Measurements from ENCODE around the gene ZNF527.
"Not testable (repeated sequence)": the region's sequence is repeated elsewhere in the genome, so short reads cannot be mapped to it uniquely, and the experiment has no call there.

Gene ZNF527

DNA sequence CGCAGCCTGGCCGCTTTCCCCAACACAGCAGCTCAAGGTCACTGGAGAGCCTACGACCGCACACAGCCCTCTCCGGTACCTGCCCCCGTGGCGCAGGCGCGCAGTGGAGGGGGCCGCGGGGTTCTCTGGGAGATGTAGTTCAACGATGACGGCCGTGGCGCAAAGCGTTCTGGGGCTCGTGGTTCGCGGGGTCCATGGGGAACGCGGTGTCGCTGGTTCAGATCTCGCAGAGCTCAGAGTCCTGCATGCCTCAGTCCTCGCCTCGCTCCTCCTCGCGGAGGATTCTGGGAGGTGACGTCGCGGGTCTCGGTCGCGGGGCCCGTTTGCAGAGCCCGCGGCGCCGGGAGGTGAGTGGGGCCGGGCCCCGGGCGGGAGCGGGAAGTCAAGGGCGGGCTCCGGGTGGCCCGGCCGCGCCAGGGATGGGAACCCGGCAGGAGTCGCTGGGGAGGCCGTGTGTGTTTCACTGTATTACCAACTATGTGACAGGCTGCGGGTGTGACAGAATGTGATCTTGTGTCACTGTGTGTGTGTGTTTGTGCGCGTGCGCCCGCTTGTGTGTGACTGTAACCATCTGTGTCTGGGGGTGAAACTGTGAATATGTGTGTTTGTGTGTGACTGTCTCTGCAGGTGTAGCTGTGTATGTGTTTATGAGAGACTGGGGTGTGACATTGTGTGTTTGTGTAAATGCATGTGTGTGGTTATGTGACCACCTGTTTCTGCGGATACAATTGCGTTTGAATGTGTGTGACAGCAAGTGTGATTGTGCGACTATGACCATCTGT lies at the start of gene ZNF527:
Gene ZNF527, plus strand, starts transcription at position 220 of the 782 bp plus-strand sequence. CDS start 3,100 bp downstream, outside the sequence.
- FAIRE-seq, result peak; percentile 63

DNA sequence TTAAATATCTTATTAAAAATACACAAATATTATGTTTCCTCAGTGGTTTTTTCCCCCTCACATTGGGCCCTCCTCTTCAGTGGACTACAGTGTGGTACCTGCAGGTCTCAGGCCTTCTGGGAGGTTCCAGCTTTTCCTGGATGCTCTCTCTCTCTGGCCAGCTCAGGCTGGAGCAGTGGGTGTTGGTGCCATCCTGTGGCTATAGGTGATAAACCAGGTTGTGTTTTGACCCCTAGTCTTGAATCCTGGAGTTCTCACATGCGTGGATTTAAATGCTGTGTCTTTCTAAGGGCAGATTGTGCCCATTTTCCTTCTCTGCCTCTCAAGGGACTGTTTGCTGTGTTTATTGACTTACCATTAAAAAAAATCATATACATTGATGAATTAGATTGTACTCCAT lies 41.2 kb upstream of the ZNF527 start:
- FAIRE-seq, result no peak
- DNase-seq (ENCODE audit: low spot score), result no peak

More for the DNA sequence above, at the start of gene ZNF527:
- DNase-seq (ENCODE audit: low spot score), result peak; percentile 85

DNA sequence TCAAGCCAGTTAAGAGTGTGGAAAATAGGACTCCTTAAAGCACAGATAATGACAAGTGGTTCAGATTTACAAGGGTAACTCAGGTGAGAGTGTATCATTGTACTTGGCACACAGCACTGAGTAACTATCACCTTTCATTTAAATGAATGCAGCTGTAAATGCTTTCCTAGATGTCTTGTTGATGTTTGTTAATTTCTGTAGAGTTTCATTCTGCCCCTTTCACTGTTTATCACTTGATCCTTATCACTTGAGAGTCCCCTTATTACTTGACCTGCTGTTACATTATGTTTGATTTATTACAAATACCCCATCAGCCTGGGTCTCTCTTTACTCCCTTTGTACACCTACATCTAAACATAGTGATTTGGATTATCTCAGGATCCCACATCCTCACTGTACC lies 38.1 kb upstream of the ZNF527 start:
- FAIRE-seq, result no peak
- no peak for DNase-seq (ENCODE audit: low spot score)

DNA sequence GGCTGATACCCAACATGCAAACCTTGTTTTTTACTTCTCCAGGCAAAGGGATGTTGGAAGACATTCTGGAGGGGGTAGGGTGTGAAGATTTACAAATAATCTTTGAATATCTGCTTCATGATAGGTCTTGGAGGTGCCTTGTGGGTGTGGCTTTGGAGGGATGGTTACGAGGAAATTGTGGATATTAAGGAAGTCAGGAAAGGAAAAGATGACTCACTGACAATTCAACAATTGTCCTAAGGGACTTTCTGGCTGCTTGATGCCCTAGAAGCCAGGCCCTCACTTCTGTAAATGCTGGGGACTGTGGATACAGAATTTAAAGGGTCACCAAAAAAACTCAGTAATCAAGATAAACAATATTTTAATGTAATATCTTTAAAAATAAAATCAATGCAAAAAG lies 37.4 kb upstream of the ZNF527 start:
- FAIRE-seq, result no peak
- DNase-seq (ENCODE audit: low spot score), result no peak

DNA sequence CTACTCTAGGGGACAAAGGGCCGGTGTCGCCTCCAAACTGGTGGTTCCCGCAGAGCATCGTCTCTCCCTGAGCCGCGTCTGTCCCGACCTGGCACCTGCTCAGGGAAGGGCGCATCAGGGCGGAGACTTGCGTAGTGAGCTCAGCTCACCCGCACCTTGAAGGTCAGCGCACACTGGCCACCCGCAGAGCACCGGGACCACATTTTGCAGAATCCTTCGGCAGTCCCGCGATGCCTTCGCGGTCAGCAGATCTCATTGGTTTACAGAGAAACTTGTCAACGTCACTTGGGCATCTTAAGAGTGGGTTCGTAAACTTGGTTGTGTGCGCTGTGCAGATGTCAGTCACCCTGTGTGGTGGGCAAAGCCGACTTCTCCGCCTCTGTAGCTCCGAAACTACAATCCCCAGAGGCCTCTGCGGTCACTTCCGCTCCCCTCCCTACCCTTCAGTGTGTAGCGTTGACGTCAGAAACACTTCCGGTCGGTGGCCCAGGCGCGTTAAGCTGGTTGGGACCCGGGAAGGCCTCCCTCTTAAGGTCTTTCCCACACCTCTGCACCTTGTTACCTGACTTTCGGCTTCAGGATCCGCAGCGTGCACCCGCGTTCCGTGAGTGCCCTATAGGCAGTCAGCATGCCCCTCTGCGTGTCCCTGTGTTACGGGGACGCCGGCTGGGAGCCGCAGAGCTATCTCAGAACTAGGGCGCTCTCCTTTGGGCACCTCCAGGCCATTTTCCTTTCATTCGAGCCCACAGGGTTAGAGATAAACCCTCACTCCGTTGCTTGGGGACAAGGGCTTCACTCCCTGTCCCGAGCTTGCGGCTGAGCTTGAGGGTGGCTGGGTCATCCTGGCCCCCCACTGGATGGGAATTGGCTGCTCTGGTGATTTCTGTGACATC lies 36.5 kb upstream of the ZNF527 start:
- FAIRE-seq (no peak), DNase-seq (ENCODE audit: low spot score) (peak; percentile 49)

DNA sequence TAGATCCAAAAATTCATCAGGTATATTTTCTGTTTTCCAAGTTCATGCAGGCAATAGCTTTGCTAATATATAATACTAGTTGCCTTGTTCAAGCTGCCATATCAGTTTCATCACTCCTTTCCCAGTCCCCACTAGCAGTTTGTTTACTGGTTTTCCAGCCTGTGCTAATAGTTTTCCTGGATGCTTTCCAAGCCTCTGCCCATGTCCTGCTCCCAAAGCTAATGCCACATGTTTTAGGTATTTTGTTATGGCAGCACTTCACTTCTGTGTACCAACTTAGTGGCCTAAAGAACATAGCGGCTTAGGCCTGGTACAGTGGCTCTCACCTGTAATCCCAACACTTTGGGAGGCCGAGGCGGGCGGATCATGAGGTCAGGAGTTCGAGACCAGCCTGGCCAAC lies 28.1 kb upstream of the ZNF527 start:
- DNase-seq (ENCODE audit: low spot score) (no peak), FAIRE-seq (no peak)

DNA sequence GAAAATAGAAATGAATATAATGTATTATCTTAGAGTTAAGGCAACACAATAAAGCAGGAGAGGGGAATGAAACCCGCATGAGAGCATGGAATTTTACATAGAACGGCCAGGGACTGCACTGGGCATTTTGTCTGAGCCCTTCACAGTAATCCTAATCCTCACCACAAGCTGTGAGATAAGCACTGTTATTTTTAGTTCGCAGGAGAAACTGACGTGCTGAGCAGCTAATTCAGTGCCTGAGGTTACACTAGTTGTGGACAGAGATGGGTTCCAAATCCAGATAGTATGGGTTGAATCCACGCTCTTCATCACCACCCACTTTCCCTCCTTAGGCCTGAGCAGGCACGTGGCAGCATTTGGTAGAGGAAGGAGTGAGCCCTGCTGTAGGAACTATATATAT lies 24.8 kb upstream of the ZNF527 start:
- FAIRE-seq, result no peak

DNA sequence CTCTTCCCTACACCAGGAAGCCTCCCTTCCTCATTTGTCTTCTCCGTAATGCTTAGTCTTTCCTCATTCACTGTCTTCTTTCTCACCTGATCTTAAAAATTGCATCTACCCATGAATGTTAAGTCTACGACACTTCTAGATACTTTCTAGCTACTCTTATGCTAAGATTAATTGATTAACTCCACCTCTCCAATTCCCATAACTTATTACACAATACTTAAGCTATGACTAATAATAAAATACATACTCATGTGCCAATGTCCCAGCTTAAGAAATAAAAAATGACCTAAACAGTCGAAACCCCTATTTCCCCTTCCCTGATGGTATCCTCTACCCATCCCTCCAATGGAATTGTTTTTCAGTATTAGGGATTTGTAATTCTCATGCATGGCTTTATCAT lies 22.8 kb upstream of the ZNF527 start:
- no peak for FAIRE-seq
- DNase-seq (ENCODE audit: low spot score), result no peak

More for the DNA sequence above, 24.8 kb upstream of the ZNF527 start:
- DNase-seq (ENCODE audit: low spot score), result no peak

DNA sequence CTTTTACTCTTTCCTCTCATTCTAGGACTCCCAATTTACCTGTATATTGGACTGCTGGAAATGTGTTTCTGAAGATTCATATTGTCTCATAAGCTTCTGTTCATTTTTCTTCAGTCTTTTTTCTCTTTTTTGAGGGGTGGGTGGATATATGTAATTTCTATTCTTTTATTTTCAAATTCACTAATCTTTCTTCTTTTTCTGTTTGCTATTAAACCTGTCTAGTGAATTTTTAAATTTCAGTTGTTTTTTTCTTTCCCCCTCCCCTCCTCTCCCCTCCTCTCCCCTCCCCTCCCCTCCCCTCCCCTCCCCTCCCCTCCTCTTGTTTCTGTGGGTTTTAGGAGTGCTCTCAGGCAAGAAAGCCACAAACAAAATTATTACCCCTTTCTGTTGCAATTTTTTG lies 16.9 kb upstream of the ZNF527 start:
- FAIRE-seq (no peak), DNase-seq (ENCODE audit: low spot score) (no peak)

DNA sequence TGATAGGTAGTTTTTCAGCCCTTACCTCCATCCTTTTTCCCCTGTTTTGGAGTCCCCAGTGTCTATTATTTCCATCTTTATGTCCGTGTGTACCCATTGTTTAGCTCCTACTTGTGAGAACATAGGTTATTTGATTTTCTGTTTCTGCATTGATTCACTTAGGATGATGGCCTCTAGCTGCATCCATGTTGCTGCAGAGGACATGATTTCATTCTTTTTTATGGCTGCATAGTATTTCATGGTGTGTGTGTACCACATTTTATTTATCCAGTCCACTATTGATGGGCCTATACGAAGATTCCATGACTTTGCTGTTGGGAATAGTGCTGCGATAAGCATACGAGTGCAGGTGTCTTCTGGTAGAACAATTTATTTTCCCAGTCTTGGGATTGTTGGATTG lies 15.0 kb upstream of the ZNF527 start:
- FAIRE-seq (no peak), DNase-seq (ENCODE audit: low spot score) (no peak)

DNA sequence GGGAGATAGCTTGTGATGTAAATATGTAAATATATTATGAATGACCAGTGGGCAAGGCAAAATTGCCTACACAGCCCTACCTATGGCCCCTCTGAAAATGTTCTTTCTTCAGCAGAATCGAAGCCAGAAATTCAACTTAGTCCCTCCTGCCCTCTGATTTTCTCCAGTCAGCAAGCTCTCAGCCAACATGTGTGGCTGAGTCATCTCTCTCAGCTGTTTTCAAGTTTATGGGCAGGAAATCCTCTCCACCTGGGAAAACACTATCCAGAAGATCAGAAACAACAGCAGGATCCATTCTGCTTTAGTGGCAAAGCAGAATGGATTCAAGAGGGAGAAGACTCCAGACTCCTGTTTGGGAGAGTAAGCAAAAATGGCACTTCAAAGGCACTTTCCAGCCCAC lies 8.9 kb upstream of the ZNF527 start:
- FAIRE-seq, result no peak
- no peak for DNase-seq (ENCODE audit: low spot score)

DNA sequence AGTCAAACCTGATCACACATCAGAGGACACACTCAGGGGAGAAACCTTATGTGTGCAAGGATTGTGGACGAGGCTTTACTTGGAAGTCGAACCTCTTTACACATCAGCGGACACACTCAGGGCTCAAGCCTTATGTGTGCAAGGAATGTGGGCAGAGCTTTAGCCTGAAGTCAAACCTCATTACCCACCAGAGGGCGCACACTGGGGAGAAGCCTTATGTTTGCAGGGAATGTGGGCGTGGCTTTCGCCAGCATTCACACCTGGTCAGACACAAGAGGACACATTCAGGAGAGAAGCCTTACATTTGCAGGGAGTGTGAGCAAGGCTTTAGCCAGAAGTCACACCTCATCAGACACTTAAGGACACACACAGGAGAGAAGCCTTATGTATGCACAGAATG lies 8.2 kb upstream of the ZNF527 start:
- no peak for DNase-seq (ENCODE audit: low spot score)
- no peak for FAIRE-seq

DNA sequence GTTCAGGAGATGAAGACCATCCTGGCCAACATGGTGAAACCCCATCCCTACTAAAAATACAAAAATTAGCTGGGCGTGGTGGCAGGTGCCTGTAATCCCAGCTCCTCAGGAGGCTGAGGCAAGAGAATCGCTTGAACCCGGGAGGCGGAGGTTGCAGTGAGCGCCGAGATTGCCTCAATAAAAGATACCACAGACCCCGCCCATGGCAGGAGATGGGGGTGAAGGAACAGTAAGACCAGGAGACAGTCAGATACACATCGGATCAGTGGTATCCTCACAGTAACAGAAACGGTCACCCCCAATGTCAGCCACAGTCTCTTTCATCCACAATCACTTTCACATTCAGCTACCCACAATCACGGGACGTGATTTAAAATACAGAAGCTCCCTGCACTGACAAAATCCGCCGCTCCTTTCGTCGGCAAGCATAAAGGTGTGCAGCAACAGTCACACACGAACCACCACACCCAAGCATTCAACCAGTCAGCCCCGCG lies 466 bp upstream of the ZNF527 start:
- FAIRE-seq, result not testable (repeated sequence)

DNA sequence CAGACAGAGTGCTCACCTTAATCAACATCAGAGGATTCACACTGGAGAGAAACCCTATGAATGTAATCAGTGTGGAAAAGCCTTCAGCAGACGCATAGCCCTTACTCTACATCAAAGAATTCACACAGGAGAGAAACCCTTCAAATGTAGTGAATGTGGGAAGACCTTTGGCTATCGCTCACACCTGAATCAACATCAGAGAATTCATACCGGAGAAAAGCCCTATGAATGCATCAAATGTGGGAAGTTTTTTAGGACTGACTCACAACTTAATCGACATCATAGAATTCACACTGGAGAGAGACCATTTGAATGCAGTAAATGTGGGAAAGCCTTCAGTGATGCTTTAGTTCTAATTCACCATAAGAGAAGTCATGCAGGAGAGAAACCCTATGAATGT lies 18.3 kb downstream of the ZNF527 start:
- FAIRE-seq (no peak), DNase-seq (ENCODE audit: low spot score) (no peak)

More for the DNA sequence above, 466 bp upstream of the ZNF527 start:
- DNase-seq (ENCODE audit: low spot score), result not testable (repeated sequence)

DNA sequence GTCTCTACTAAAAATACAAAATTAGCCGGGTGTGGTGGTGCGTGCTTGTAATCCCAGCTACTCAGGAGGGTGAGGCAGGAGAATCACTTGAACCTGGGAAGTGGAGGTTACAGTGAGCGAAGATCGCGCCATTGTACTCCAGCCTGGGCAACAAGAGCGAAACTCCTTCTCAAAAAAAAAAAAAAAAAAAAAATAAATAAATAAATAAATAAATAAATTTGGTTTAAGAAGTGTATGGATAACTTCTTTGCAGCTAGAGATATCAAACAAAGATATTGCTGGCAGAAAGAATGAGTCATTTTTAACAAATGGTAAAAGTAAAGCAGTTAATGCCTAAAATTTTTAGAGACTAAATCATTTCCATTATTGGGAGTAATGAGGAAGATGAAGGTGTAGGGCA lies 20.5 kb downstream of the ZNF527 start:
- not testable (repeated sequence) for FAIRE-seq; DNase-seq (ENCODE audit: low spot score)

DNA sequence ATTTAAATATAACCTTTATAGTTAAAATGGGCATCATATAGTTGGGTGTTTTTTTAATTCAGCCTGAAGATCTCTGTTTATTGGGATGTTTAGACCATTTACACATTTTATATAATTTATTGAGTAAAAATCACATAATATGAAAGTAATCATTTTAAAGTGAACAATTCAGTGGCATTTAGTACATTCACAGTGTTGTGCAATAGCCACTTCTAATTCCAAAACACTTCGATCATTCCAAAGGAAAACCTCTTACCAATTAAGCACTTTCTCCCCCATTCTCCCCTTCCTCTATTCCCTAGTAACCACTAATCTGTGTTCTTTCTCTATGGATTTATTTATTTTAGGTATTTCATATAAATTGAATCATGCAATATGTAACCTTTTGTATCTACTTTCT lies 30.2 kb downstream of the ZNF527 start:
- FAIRE-seq, result no peak
- no peak for DNase-seq (ENCODE audit: low spot score)

DNA sequence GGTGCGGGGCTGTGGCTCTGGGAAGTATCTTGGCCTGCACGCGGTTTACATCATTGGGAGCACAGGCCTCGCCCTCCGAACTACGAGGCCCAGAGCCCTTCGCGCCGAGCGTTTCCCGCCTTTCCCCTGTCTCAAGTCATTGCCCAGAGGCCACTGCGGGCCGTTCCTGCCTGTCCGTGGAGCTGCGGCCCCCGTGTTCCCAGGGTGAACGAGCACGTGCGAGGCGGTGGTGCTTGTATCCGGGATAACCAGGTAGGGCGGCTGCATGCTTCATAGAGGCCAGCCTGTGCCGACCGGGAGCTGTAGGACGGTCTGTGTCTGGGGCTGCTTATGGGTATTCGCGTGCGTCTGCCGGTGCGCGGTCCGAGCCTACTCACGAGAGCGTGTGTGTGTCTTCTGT lies 32.5 kb downstream of the ZNF527 start:
- DNase-seq (ENCODE audit: low spot score), result no peak

DNA sequence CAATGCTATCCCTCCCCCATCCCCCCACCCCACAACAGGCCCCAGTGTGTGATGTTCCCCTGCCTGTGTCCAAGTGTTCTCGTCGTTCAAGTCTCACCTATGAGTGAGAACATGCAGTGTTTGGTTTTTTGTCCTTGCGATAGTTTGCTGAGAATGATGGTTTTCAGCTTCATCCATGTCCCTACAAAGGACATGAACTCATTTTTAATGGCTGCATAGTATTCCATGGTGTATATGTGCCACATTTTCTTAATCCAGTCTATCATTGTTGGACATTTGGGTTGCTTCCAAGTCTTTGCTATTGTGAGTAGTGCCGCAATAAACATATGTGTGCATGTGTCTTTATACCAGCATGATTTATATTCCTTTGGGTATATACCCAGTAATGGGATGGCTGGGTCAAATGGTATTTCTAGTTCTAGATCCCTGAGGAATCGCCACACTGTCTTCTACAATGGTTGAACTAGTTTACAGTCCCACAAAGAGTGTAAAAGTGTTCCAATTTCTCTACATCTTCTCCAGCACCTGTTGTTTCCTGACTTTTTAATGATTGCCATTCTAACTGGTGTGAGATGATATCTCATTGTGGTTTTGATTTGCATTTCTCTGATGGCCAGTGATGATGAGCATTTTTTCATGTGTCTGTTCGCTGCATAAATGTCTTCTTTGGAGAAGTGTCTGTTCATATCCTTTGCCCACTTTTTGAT lies 35.4 kb downstream of the ZNF527 start:
- FAIRE-seq; DNase-seq (ENCODE audit: low spot score): not testable (repeated sequence)

More for the DNA sequence above, 32.5 kb downstream of the ZNF527 start:
- FAIRE-seq, result no peak

DNA sequence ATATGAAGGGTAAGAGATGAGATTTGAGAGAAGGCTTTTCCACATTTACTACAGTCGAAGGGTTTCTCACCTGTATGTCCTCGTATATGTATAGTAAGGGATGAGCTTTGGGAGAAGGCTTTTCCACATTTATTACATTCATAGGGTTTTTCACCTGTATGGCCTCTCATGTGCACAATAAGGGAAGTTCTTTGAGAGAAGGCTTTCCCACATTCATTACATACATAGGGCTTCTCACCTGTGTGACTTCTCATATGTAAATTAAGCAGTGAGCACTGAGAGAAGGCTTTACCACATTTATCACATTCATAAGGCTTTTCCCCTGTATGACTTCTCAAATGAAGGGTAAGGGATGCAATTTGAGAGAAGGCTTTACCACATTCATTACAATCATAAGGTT lies 41.8 kb downstream of the ZNF527 start:
- no peak for DNase-seq (ENCODE audit: low spot score)
- no peak for FAIRE-seq

DNA sequence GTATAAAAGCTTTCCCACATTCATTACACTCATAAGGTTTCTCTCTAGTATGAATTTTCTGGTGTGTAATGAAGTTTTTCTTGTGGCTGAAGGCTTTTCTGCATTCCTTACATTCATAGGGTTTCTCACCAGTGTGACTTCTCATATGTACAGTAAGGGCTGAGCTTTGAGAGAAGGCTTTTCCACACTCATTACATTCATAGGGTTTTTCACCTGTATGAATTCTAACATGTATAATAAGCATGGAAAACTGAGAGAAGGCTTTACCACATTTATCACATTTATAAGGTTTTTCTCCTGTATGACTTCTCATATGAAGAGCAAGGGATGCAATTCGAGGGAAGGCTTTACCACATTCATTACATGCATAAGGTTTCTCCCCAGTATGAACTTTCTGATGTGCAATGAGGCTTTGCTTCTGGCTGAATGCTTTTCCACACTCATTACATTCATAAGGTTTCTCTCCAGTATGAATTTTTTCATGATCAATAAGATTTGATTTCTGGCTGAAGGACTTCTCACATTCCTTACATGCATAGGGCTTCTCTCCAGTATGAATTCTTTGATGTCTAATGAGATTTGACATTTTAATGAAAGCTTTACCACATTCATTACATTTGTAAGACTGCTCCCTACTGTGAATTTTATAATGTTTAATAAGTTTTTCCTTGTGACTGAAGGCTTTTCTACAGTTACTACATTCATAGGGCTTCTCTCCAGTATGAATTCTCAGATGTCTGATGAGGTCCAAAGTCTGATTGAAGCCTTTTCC lies 42.6 kb downstream of the ZNF527 start:
- DNase-seq (ENCODE audit: low spot score) (no peak), FAIRE-seq (no peak)
